NCI-H345 (cell line): ENCODE measurements around the gene TRIM71.
A peak's percentile ranks its signal among the peaks of the same experiment; 100 is the strongest.
"Not testable (repeated sequence)": the region's sequence is repeated elsewhere in the genome, so short reads cannot be mapped to it uniquely, and the experiment has no call there.

Source experiments
- DNase-seq: peaks from one replicate; lab custom pipeline; 2025; lab: John Stamatoyannopoulos, UW

TRIM71 gene

GRCh38 chr3:32890420-32891276, 72.9 kb downstream of the TRIM71 start:
- no peak for DNase-seq

- no peak for DNase-seq
These were observed 73.6 kb downstream of the TRIM71 start for GRCh38 chr3:32891365-32891764.

- no peak for DNase-seq
These were observed 75.1 kb downstream of the TRIM71 start for GRCh38 chr3:32892625-32893598.

GRCh38 chr3:32894977-32895376, 77.2 kb downstream of the TRIM71 start:
- no peak for DNase-seq

GRCh38 chr3:32895701-32896100, 77.9 kb downstream of the TRIM71 start:
- DNase-seq: no peak

GRCh38 chr3:32896143-32896542, 78.3 kb downstream of the TRIM71 start:
- DNase-seq: no peak

GRCh38 chr3:32897001-32897601, 79.3 kb downstream of the TRIM71 start:
- DNase-seq: no peak

- DNase-seq: no peak
These were observed 80.3 kb downstream of the TRIM71 start for GRCh38 chr3:32897981-32898623.

- no peak for DNase-seq
These were observed 81.5 kb downstream of the TRIM71 start for GRCh38 chr3:32899265-32899664.

- DNase-seq: no peak
These were observed 83.5 kb downstream of the TRIM71 start for GRCh38 chr3:32901005-32901932.

GRCh38 chr3:32902887-32903371, 85.1 kb downstream of the TRIM71 start:
- peak; percentile 72 for DNase-seq

GRCh38 chr3:32903953-32904352, 86.2 kb downstream of the TRIM71 start:
- no peak for DNase-seq

GRCh38 chr3:32909999-32910398, 92.2 kb downstream of the TRIM71 start:
- DNase-seq: no peak

- DNase-seq: no peak
These were observed 93.2 kb downstream of the TRIM71 start for GRCh38 chr3:32910954-32911353.

- no peak for DNase-seq
These were observed 94.2 kb downstream of the TRIM71 start for GRCh38 chr3:32912046-32912445.

- no peak for DNase-seq
These were observed 96.1 kb downstream of the TRIM71 start for GRCh38 chr3:32913790-32914446.

GRCh38 chr3:32919920-32920319, 102.1 kb downstream of the TRIM71 start:
- DNase-seq: no peak

- no peak for DNase-seq
These were observed 104.3 kb downstream of the TRIM71 start for GRCh38 chr3:32922078-32922477.

GRCh38 chr3:32930161-32930560, 112.4 kb downstream of the TRIM71 start:
- no peak for DNase-seq

- not testable (repeated sequence) for DNase-seq
These were observed 113.5 kb downstream of the TRIM71 start for GRCh38 chr3:32931273-32931672.
